Kidney glomerular epithelial cell (primary cell): ENCODE measurements around the gene MMP3.
A peak's percentile ranks its signal among the peaks of the same experiment; 100 is the strongest.

Experiments
- DNase-seq: peaks from one replicate; lab custom pipeline; 2025; lab: John Stamatoyannopoulos, UW

The MMP3 gene

DNA sequence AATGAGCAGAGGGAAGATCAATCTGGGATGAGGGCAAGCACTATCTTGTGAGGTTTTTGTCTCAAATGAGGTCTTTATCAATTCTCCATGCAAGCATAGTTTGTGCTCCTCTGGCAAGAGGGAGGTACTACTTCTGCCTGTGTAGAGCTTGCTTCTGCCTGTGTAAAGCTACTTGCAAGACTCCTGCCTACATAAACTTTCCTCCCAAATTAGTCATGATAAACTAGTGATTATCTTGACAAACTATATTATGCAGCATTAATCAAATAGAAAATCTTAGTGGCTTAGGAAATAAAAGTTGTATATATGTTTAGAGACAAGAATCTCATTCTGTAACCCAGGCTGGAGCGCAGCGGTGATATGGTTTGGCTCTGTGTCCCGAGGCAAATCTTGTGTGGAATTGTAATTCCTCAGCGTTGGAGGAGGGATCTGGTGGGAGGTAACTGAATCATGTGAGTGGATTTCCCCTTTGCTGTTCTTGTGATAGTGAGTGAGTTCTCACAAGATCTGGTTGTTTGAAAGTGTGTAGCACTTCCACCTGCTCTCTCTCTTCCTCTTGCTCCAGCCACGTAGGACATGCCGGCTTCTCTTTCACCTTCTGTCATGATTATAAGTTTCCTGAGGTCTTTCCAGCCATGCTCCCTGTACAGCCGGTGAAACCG lies 54.9 kb downstream of the MMP3 start:
- DNase-seq: peak; percentile 3
